ENCODE measurements around the gene PRCD.

PRCD gene, protein sequence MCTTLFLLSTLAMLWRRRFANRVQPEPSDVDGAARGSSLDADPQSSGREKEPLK

GRCh38 chr17:76539631-76540271, at the start of gene PRCD:
Gene PRCD, plus strand, starts transcription at chr17:76540044. Its CDS starts 98 bp downstream, at chr17:76540142.
- FAIRE-seq (peak; percentile 46), DNase-seq (ENCODE audit: insufficient read length, low spot score) (no peak)

DNA sequence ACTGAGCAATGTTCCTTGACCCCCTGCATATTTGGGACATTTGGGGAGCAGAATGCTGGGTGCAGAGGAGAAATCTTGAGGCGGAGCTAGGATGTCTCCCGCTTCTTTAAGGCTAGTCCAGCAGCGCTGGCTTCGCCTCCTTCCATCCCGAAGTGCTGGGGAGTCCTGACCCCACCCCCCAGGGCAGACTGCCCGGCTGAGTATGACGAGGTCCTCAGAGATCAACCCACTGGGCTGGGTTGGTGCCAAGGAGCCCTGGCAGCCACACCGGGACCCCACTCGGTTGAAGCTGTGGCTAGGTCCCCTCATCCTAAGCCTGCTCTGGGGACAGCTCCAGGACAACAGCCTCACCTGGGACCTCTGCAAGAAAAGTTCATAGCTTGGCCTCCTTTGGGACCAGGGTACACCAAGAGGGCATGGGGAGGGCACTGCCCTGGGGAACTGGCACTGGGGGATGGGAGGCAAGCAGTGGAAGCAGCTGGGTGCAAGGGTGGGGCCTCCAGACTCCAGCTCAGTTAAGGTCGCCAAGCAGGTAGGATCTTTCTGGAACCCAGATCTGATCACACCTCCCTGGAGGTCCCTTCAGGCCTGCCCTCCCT, 49.6 kb upstream of the PRCD start:
- DNase-seq (ENCODE audit: insufficient read length, low spot score) (no peak), FAIRE-seq (no peak)

GRCh38 chr17:76491271-76492122, 48.3 kb upstream of the PRCD start:
- FAIRE-seq = no peak
- no peak for DNase-seq (ENCODE audit: insufficient read length, low spot score)

DNA sequence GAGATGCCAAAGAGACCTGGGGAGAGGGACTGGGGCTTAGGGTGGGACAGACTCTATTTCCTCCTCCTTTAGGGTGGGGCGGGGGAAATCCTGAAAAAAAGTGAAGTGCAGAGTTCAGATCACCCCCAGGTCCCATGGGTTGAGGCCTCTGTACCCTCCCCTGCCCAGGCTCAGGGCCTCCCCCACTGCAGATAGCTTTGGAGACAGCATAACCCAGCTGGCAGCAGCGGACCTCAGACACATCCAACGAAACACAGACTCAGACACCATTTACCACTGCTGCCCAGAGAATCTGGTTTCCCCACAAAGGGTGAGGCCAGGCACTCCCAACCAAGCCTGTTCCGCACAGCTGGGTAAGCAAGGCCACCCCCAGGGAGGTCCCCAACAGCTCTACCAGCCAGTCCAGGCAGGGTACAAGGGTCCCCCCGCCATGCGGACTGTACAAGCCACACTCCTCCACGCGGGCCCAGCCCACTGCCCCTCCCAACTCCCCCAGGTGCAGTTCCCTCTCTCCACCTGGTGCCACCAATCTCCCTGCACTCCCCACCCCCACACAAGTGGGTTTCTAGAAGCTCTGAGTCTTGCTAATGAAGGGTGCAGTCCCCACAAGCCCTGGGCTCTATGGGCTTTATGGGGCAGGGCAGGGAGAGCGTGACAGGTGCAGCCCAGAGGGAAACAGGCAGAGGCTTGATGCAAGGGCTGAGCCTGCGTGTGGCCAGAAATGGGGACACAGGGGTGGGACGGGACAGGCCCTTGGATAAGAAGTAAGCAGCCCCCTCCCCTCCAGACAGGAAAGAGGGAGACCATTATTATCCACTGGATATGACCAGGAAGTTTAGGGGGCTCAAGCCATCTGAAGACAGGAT, 47.5 kb upstream of the PRCD start:
- FAIRE-seq (peak; percentile 81), DNase-seq (ENCODE audit: insufficient read length, low spot score) (no peak)

GRCh38 chr17:76492989-76493501, 46.8 kb upstream of the PRCD start:
- peak; percentile 69 for DNase-seq (ENCODE audit: insufficient read length, low spot score)

DNA sequence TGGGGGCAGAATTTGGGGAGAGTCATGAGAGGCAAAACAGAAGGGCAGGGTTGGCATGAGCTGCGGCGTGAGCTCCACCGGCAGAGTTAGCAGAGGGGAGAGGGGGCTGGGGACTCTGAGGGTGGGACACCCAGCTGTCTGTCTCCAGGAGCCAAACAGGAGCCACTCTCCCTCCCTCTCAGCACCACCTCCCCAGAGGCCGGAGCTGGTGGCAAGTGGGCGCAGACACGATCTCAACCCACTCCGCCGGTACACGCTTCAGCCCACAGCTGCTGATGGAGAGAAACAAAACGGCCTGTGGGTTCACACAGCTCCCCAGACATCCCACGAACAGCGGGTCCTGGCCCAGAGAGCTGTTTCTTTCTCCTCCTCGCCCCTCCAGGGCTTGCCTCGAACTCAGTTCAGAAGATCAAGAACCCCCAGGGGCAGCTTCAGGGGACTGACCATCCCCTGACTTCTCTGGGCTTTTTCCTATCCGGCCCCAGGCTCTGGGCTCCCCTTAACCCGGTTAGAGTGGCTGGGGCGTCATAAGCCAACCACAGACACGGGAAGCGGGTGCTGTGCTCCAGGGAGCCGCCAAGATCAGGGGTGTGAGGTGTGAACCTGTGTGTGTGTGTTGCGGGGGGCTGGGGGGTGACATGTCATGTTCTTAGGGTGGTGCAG, 46.2 kb upstream of the PRCD start:
- no peak for FAIRE-seq
- no peak for DNase-seq (ENCODE audit: insufficient read length, low spot score)

More at GRCh38 chr17:76492989-76493501, 46.8 kb upstream of the PRCD start:
- FAIRE-seq = no peak

GRCh38 chr17:76495663-76496400, 44.0 kb upstream of the PRCD start:
- no peak for FAIRE-seq

GRCh38 chr17:76496464-76496863, 43.4 kb upstream of the PRCD start:
- FAIRE-seq (no peak), DNase-seq (ENCODE audit: insufficient read length, low spot score) (no peak)

More at GRCh38 chr17:76495663-76496400, 44.0 kb upstream of the PRCD start:
- no peak for DNase-seq (ENCODE audit: insufficient read length, low spot score)

- FAIRE-seq = no peak
- DNase-seq (ENCODE audit: insufficient read length, low spot score) = no peak
These were observed 42.2 kb upstream of the PRCD start for GRCh38 chr17:76497699-76497978.

DNA sequence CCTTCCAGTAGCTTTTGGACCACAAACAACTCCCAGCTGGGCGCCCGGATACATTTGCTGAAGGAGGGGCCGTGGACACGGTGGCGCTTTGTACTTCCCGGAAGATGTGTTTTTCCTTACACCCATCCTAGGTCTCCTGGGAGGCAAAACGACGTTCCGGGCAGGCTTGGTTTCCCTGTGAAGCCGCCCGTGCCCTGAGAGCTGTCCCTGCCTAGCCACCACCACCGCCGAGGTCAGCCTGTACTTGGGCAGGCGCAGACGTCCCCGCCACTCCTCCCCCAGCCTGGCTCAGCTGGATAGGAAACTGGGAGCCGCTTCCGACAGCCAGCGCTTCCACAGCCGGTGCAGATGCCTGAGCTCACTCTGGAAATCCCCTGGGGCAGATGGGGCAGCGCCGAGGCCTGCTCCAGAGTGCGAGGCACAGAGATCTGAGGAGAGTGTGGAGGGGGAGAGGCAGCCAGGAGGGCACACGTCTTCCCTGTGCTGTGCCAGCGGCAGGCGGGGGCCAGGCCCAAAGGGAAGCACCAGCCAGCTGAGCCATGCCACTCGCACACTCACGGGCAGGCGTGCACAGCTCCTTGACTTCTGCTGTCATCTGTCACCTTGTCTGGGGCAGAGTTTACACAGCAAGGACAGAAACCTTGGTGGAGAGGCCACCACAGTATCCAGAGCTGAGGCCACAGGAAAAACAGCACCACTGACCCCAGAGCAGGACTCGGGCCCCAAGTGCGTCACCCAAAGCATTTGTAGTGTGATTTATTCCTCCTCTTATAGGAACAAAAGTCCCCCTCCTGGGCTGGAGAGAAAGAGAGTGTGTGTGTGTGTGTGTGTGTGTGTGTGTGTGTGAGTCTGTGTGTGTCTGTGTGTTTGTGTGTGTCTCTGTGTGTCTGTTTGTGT, 41.6 kb upstream of the PRCD start:
- FAIRE-seq (peak; percentile 69), DNase-seq (ENCODE audit: insufficient read length, low spot score) (peak; percentile 65)

GRCh38 chr17:76498876-76499251, 41.0 kb upstream of the PRCD start:
- no peak for FAIRE-seq
- no peak for DNase-seq (ENCODE audit: insufficient read length, low spot score)

GRCh38 chr17:76499267-76499667, 40.6 kb upstream of the PRCD start:
- DNase-seq (ENCODE audit: insufficient read length, low spot score) = no peak
- no peak for FAIRE-seq

GRCh38 chr17:76500074-76500746, 39.6 kb upstream of the PRCD start:
- DNase-seq (ENCODE audit: insufficient read length, low spot score) = no peak

GRCh38 chr17:76500747-76501017, 39.2 kb upstream of the PRCD start:
- DNase-seq (ENCODE audit: insufficient read length, low spot score) (no peak), FAIRE-seq (no peak)

More at GRCh38 chr17:76500074-76500746, 39.6 kb upstream of the PRCD start:
- peak; percentile 49 for FAIRE-seq

DNA sequence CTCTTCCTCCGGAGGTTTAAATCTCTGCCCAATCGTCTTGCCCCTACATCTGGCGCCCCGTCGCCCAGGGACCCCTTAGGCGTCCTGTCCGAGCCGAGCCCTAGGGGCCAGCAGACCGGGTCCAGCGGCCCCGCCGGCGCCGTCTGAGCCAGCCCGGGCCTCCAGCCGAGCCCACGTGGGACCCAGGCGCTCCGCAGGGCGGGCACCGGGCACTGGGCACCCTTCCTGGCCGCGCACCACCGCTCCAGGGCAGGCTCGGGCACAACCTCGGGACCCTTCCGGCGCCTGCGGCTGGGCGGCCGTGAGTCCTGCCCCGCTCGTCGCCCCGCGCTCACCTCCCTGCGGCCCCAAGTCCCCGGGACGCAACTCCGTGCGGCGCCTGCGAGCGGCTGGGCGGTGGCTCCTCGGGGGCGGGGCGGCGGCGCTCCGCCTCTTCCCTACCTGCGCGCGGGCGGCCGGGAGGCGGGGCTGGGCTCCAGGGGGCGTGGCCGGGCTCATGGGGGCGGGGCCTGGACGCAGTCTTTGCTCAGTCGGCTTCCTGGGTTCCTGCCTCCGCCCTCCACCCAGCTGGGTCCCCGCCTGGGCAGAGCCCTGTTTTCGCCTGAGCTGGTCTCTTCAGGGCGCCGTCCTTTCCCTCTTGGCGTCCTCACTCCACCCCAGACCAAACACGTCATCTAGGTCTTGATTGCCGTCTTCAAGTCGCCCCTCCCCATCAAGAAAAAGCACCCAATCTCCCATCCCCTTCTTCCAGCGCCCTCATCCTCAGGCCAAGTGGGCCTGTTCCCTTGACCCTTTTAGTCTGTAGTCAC, 38.6 kb upstream of the PRCD start, which contains the start of gene RHBDF2:
Gene RHBDF2, minus strand, starts transcription at position 406 of the 809 bp plus-strand sequence. CDS start 19,899 bp downstream, outside the sequence.
- peak; percentile 96 for DNase-seq (ENCODE audit: insufficient read length, low spot score)

DNA sequence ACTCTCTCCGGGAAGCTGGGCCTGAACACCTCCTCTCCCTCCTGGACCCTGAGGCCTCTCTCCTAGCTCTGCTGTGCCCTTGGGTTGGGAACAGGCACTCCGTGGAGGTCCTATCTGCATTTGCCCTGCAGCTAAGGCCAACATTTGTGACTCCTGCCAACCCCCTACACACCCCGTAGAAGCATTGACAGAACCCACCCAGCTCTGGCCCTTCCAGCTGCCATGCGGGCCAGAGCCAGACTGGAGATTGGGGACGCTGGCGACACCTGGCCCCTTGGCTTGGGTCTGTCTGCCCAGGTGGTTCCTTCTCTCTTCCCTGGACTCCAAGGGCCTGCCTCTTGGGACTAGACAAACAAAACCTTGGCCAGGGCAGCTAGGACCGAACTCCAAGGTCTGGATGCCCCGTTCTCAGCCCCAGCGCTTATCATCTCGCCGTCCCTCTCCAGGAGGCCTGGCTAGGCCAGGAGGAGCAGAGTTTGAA, 38.0 kb upstream of the PRCD start:
- DNase-seq (ENCODE audit: insufficient read length, low spot score) = no peak
- FAIRE-seq = no peak

More for the DNA sequence above, 38.6 kb upstream of the PRCD start, which contains the start of gene RHBDF2:
- no peak for FAIRE-seq
